Body of pancreas (tissue), 4 donors: Measurements from ENCODE around the gene APOA1.

Experiments used
- POLR2A ChIP-seq, 3 donors: fragments of 450-650 bp; IDR thresholded peaks; one replicate each; pipeline ENCODE4 v1.6.1; 2016; ENCODE audit warnings: antibody characterized with exemption in 3 of 3, mild to moderate bottlenecking in 2 of 3
- TF ChIP-seq, protein P1 (sequence below), 7 experiments: fragments of 450-650 bp in 4 of 7; fragments of 200-600 bp in 3 of 7; sonication (generic) in 3 of 7; IDR thresholded peaks; one replicate each; pipeline ENCODE4 v1.5.1; 2016 to 2019; ENCODE audit warnings: antibody characterized with exemption in 7 of 7

DNA sequence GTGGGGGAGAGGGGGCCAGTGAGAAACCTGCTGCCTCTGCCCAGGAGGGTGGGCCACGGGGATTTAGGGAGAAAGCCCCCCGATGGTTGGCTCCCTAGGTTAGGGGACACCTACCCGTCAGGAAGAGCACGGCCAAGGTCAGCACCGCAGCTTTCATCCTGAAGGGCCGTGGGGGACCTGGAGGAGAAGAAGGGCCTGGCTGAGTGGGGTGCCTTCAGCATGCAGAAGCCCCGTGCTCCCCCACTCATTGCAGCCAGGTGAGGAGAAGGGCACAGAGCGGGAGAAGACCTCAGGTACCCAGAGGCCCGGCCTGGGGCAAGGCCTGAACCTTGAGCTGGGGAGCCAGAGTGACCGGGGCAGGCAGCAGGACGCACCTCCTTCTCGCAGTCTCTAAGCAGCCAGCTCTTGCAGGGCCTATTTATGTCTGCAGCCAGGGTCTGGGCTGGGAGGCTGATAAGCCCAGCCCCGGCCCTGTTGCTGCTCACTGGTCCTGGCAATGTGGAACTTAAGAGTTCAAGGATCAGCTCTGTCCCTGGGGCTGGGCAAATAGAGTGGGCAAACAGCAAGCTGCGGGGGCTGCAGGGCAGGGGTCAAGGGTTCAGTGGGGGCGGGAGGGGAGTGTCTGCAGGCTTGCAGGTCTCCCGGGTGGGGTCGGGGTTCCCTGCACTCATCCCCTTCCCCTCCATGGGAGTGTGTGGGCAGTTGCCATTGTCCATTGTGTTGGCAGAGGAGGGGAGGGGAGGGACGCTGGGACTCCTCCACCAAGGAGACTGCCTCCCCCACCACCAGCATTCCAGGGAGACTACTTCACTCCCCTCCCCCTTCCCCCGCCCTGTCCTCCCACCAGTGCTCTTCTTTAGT is at the start of gene APOA1:
- TF ChIP-seq POLR2A (IDR thresholded peaks at IDR 0.05) = no peak
- TF ChIP-seq, protein P1, sequence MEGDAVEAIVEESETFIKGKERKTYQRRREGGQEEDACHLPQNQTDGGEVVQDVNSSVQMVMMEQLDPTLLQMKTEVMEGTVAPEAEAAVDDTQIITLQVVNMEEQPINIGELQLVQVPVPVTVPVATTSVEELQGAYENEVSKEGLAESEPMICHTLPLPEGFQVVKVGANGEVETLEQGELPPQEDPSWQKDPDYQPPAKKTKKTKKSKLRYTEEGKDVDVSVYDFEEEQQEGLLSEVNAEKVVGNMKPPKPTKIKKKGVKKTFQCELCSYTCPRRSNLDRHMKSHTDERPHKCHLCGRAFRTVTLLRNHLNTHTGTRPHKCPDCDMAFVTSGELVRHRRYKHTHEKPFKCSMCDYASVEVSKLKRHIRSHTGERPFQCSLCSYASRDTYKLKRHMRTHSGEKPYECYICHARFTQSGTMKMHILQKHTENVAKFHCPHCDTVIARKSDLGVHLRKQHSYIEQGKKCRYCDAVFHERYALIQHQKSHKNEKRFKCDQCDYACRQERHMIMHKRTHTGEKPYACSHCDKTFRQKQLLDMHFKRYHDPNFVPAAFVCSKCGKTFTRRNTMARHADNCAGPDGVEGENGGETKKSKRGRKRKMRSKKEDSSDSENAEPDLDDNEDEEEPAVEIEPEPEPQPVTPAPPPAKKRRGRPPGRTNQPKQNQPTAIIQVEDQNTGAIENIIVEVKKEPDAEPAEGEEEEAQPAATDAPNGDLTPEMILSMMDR (IDR thresholded peaks at IDR 0.05) = no peak
